DOHH2 (cell line): Measurements from ENCODE around the gene ARIH1.
"Not testable (repeated sequence)": the region's sequence is repeated elsewhere in the genome, so short reads cannot be mapped to it uniquely, and the experiment has no call there.

Experiments
- CTCF ChIP-seq: fragments of 200-600 bp; sonication (generic); IDR thresholded peaks from one replicate; pipeline ENCODE4 v1.5.1; 2014; ENCODE audit warnings: antibody characterized with exemption, mild to moderate bottlenecking, low read depth, low read length; ENCODE audit not compliant: poor library complexity, severe bottlenecking
- EZH2phosphoT487 ChIP-seq: fragments of 200-600 bp; sonication (generic); IDR thresholded peaks from 2 replicates; pipeline ENCODE4 v1.6.1; 2017; ENCODE audit warnings: borderline replicate concordance, mild to moderate bottlenecking, antibody characterized with exemption, low read length, moderate library complexity, mixed read lengths

- TF ChIP-seq CTCF, EZH2phosphoT487: not testable (repeated sequence)
These were observed 31.3 kb upstream of the ARIH1 start for GRCh38 chr15:72442848-72443247.
